ENCODE results near the gene TTBK2. TPM values are rescaled to one million over a fixed set of nuclear protein-coding genes. Genes with fewer than 3 reads are reported as not detected.
"Not testable (repeated sequence)": the region's sequence is repeated elsewhere in the genome, so short reads cannot be mapped to it uniquely, and the experiment has no call there.

The TTBK2 gene
- total RNA-seq, 1 donor from 2014 or later = 13.0 TPM

DNA sequence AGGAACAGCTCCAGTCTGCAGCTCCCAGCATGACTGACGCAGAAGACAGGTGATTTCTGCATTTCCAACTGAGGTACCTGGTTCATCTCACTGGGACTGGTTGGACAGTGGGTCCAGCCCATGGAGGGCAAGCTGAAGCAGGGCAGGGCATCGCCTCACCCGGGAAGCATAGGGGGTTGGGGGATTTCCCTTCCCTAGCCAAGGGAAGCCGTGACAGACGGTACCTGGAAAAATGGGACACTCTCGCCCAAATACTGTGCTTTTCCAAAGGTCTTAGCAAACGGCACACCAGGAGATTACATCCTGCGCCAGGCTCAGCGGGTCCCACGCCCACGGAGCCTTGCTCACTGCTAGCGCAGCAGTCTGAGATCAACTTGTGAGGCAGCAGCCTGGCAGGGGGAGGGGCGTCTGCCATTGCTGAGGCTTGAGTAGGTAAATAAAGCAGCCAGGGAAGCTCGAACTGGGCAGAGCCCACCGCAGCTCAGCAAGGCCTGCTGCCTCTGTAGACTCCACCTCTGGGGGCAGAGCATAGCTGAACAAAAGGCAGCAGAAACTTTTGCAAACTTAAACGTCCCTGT, 156.3 kb downstream of the TTBK2 start:
- DNase-seq (ENCODE audit: low spot score) = not testable (repeated sequence)

DNA sequence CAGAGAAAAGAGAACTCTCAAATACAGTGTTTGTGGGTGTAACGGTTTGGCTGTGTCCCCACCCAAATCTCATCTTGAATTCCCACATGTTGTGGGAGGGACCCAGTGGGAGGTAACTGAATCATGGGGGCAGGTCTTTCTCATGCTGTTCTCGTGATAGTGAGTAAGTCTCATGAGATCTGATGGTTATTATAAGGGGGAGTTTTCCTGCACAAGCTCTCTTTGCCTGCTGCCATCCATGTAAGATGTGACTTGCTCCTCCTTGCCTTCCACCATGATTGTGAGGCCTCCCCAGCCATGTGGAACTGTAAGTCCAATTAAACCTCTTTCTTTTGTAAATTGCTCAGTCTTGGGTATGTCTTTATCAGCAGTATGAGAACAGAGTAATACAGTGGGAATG, 158.8 kb downstream of the TTBK2 start:
- DNase-seq (ENCODE audit: low spot score) = not testable (repeated sequence)

DNA sequence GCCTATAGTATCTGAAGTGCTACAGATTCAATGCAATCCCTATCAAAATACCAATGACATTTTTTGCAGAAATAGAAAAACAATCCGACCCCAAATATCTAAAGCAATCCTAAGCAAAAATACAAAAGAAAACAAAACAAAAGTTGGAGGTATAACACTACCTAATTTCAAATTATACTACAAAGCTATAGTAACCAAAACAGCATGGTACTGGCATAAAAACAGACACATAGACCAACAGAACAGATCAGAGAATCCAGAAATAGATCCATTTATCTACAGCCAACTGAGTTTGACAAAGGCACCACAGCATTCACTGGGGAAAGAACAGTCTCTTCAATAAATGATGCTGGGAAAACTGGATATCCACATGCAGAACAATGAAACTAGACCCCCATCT, 159.8 kb downstream of the TTBK2 start:
- DNase-seq (ENCODE audit: low spot score) = no peak

DNA sequence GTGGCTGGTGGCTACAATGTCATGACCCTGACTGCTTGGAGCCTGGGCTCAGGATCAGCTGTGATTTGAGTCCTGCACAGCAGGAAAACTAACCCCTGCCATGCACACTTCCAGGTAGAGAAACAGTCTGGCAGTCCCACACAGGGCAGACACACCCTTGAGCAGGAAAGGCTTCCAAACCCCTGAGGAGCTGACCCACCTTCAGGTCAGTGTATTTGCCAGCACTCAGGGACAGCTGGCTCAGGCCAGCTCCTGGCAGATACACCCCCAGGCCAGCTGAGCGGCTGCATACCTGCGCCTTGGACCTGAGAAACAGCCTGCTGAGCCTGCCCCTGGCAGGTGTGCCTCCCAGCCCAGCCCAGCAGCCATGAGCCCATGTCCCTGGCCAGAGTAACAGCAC, 161.5 kb downstream of the TTBK2 start:
- no peak for DNase-seq (ENCODE audit: low spot score)

DNA sequence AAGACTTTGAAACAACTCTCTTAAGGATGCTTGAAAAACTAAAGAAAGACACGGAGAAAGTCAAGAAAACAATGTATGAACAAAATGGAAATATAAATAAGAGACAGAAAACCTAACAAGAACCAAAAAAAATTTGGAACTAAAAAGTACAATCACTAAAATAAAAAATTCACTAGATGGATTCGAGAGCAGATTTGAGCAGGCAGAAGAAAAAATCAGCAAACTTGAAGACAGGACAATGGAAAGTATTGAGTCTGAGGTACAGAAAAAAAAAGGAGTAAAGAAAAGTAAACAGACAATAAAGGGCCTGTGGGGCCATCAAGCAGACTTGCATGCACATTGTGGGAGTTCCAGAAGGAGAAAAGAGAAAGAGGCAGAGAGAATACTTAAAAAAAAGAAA, 170.3 kb downstream of the TTBK2 start:
- no peak for DNase-seq (ENCODE audit: low spot score)

DNA sequence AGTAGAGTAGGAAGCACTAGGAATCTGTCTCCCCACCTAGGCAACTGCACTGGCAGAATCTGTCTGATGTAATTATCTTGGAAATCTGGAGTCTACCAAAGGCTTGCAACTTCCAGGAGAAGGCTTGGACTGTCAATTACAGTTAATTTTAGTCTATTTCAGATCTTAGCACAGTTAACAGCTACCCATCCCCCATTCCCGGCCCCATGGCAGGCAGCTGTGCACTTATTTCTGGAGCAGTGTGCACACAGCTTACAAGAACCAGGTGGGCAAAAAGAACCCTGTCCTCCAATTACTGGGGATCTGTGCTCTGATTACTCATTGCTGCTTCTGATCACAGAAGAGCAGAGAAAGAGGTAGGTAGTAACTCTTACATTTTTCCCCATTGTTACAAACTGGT, 171.3 kb downstream of the TTBK2 start:
- no peak for DNase-seq (ENCODE audit: low spot score)

DNA sequence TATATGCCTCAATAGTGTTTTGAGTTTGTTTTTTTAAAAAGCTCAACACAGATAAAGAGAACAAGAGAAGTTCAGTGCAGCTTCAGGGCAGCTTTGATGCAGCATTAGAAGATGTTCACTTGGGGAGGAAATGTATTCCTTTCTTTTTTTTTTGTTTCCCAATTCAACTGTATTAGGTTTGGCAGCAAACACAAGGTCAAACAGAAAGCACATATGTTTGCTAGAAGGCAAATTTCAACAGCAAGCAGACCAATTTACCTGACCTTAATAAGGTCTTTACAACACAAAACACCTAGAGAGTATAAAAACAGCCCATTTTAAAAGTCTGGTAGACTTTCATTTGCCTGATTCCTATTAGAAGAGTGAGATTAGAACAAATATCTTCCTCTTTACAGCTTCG, 176.4 kb downstream of the TTBK2 start:
- DNase-seq (ENCODE audit: low spot score) = no peak

DNA sequence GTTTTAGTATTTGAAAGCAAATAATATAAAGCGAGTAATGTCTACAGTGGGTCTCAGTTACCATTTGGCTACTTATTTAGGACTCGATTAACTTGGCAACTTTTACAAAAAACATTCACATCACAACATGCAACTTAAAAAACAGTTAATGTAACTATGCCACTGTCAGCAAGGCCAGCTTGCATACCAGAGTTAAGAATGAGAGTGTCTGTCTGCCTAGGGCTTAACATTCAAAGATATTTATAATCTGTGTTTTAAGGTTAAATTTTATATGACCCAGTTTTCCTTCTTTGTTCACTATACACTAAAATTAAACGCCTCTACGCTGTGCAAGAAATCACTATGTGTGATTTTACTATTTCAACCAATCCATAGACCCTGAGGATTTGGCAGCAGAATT, 178.4 kb downstream of the TTBK2 start:
- DNase-seq (ENCODE audit: low spot score) = peak; percentile 55

DNA sequence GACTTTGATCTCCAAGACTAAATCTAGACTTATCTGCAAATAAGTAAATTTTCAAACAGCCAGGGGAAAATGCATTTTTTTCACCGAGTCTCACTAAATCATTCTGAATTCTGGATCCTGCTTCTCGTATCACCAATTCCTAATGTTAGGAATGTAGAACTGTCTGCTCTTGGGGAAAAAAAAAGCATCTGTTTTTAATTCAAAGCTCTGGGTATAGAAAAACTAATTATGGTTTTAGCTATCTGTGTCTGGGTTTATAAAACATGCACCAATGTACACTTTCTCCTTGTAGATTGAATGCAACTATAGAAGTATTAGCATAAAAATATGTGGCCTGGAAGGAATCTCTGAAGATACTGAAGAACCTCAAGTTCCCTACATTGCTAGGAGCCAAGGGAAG, 178.9 kb downstream of the TTBK2 start:
- no peak for DNase-seq (ENCODE audit: low spot score)

DNA sequence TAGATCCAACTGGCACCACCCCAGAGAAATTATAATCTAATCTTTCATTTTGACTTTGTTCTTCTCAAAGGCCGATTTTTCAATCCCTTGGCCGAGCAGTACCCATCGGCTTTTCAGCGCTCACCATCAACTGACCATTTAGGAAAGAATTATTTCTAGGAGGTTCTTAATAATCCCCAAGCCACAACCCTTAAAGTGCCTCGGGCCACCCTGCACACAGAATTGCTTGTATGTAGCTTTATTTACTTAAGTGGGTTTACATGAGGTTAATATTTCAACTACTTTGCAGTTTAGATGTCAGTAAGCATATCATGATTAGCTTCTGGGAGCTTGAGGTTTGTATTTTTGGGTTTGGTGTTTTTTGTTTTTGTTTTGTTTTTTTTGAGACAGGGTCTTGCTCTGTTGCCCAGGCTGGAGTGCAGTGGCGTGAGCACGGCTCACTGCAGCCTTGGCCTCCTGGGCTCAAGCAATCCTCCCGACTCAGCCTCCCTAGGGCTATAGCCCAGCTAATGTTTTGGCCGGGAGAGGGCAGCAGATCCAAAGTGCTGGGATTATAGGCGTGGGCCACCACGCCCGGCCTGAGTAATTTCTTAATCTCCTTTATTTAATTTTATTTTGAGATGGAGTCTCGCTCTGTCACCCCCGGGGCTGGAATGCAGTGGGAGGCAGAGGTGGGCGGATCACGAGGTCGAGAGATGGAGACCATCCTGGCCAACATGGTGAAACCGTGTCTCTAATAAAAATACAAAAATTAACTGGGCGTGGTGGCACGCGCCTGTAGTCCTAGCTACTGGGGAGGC, 182.8 kb downstream of the TTBK2 start:
- DNase-seq (ENCODE audit: low spot score) = no peak

DNA sequence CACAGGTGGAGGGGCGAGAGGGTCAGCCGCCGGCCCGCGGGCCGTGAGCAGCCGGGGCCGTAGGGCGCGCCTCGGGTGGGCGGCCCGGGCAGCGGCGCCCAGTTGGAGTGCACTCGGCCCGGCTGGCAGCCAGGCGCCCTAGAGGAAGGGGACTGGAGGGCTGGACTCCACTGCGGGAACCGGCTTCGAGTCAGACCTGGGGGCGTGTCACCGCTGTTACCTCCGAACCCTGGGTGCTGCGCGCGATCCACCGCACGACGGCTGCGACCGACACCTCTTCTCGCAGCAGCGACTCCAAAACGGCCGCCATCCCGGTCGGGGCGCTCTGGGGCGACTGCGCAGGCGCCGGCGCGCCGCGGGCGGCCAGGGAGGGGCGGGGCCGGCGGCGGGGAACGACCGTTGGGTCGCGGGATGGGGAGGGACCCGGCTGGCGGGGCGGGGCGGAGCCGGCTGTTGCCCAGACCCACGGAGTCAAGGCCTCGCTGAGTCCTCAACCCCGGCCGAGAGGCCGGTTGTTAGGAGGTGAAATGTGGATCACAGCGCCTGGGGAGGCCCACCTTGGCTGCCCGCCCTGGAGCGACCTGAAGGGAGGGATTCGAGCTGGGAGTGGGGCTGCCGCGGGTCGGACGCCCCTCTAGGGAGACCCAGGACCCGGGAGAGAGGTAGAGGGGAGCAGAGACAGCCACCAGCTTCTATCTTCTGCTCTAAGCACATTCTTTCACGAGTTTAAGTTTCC, 183.6 kb downstream of the TTBK2 start, which contains the start of gene CDAN1:
Gene CDAN1 (minus strand): TSS at position 336 of the 736 bp plus-strand sequence. CDS start 26 bp downstream, at position 310.
- DNase-seq (ENCODE audit: low spot score) = peak; percentile 92

DNA sequence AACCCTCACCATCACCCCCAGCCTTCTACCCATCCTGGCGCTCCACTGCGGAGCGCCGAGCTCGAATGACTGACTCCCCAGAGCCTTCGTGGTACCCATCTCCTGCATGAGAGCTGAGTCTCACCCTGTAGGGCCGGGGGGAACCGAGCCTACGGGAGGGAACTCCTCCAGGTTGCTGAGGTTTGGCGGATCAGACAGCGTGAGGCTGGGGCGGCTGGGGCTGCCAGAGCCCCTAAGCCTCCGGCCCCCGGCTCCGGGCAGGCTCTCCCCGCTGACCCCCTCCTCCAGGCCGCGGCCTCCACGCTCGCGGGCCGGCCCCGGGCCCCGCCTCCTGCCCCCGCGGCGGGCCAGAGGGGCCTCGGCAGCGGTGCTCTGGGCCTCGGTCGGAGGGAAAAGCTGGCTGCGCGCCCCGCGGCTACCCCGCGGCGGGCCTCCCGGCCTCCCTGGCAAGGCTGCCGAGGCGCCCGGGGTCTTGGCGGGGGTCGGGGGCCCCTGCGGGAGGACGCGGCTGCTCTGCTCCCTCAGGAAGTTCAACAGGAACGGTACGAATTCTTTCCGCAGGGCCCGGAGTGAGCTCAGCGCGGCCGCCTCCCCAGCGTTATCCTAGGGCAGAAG, 184.3 kb downstream of the TTBK2 start:
- DNase-seq (ENCODE audit: low spot score) = peak; percentile 54

DNA sequence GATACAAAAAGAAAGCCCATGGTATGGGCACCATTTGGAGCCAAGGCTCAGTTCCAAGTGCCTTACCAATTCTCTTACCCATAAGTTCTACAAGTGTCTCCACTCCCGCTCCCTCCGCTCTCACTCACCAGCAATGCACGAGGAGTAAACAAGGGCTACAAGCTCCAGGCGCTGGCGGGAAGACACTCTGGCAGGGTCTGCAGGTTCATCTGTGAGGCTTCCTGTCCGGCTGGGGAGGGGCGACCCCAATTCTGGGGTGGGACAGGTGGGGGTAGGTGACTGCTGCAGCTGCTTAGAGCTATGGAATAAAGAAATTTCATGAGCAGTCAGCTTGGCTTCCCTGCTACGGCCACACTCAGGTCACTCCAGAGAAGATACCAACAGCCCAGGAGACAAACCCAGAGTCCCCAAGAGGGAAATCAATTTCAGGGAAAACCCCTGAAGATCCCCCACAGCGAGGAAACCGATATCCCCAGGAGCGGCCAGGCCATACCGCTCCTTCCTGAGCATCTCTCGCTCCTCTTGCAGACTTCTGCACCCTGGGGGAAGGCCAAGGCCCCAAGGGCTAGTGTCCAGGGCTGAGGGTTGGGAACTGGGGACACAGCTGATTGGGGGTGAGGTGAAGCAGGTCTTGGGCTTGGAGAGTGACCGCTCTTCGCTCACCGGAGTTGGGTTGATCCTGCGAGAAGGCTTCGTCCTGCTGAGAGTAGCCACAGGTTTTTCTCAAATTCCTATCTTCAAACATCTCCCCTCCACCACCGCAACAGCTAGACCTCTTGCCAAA, 185.0 kb downstream of the TTBK2 start:
- no peak for DNase-seq (ENCODE audit: low spot score)

DNA sequence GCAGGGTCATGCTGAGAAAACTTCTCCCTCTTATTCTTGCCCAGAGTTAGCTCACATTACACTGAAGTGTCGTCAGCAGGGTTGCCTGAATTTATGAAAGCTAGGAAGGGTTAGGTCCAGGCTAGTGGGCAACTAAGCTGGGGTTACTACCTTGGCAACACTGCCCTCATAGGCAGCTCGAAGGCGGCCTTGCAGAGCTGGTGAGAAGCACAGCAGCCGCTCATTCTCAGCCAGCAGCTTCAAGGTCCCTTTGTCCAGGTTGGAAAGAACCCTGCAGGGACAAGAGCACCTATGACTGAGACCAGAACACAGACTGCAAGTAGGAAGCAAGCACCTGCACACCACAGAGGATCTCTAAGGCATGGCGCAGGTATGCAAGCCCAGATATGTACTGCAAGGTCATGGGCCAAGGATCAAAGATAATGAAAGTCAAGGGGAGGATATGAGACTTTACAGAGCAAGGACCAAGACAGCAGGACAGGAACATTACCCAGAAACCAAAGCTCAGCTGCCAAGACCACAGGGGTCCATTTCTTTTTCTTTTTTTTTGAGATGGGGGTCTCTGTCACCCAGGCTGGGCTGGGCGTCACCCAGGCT, 186.4 kb downstream of the TTBK2 start:
- DNase-seq (ENCODE audit: low spot score) = no peak

DNA sequence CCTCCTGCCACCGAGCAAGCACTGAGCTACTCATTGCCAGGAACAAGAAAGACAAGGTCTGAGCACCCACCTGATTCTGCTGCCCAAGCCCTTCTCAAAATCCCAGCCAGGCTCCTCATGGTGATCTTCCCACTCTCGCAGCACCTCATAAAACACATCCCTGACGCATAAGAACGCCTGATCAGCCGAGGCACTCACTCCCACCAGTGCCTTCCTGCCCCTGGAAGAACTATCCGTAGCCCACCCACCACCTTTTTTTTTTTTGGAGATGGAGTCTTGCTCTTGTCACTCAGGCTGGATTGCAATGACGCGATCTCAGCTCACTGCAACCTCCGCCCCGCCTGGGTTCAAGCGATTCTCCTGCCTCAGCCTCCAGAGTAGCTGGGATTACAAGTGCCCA, 187.6 kb downstream of the TTBK2 start:
- no peak for DNase-seq (ENCODE audit: low spot score)

DNA sequence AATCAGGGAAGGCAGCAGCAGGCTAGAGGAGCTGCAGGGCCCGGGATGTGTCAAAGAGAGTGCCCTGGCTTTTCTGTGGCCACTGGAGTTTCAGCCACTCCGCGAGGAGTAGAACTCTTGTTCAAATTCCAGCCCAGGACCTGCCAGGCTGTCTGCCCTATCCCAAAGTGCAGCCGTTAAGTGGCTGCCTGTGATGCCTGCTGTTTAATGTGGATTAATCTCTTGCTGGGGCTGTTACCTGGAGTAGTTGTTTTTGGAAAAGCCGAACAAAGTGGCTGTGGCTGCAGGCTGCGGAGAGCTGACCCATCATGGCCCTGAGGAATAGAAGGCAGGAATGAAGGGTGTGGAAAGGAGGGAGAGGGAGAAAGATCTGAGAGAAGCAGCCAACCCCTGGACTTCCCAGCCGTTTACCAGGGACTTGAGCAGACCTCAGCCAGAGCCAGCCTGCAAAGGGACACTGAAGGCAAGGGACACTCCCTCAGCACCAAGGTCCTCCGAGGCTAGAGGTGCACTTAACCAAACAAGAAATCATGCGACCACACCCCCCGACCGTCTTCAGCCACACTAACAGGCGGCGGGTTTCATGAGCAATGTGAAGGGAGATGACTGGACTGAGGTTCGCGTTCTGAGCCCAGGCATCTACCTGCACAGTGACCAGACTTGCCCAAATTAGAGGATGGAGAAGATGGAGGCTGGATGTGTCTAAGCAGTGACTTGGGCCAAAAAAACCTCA, 188.3 kb downstream of the TTBK2 start:
- DNase-seq (ENCODE audit: low spot score) = no peak

DNA sequence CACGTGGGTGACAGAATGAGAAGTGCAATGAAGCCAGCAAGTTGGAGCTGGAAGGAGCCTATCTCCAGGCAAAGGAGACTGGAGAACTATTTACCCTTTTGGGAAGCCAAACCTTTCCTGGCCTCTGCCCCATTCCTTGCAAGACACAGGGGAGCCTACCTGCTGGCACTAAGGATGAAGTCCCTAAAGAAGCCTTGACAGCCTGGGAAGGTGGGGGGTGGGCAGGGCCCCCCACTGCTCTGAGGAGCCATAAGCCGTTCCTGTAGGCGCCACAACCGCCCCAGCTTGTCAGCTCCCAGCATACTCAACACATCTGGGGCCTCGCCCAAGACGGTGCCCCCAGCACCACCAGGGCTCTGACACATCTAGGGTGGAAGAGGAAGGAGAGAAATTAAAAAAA, 189.1 kb downstream of the TTBK2 start:
- no peak for DNase-seq (ENCODE audit: low spot score)

DNA sequence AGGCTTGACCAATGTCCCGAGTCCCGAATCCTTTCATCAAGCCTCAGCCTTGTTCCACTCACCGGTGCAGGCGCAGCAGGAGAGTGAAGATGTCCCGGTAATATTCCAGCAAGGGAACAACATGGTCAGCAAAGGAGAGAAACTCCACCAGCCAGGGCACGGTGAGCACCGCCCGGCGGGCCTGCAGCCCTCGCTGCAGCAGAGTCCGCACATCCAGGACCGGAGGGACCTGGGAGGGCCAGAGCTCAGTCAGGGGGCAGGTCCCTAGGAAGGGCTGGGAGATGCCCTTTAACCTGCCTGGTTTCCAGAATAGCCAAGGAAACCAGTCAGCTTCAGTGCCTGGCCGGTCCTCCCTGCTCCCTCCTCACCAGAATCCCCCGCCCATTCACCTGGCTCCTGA, 190.0 kb downstream of the TTBK2 start:
- no peak for DNase-seq (ENCODE audit: low spot score)

DNA sequence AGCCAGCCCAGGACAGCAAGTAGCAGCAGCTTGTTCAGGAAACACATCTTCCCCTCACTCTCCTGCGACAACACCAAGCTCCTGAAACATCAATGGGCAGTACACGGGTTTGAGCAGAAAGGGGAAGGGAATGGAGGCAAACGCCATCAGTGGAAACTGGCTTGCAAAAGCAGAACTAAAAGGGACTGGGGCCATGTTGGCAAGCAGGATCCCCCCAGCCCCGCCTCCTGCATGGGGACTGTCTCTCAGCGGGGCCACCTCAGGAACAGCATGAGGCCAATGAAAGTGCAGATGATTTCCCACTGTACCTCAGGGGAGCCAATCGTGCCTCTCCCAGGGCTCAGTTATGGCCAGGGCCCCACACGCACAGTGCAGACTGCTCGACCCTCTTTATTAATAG, 190.4 kb downstream of the TTBK2 start:
- no peak for DNase-seq (ENCODE audit: low spot score)

DNA sequence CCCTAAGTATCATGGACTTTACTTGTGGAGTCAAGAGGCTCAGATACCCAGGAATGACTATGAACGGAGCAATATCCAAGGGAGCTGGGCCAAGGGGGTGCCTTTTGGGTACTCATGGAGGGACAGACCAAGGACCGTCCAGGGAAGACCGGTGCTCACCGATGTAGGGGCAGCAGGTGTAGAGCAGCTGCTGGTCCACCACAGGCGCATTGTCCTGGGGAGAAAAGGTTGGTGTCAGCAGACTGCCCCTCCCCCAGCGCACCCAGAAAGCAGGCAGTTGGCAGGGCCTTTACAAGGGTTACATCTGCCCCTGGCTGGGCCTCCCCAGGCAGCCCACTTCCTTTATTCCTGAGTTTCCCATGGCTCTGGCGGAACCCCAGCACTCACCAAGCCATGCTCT, 191.2 kb downstream of the TTBK2 start:
- no peak for DNase-seq (ENCODE audit: low spot score)
